Endothelial cell (in vitro differentiated cells): ENCODE results near the gene KCNMA1. TPM values are rescaled to one million over a fixed set of nuclear protein-coding genes. Genes with fewer than 3 reads are reported as not detected.

Experiments
- DNase-seq: peaks from one replicate; pipeline ENCODE4 v3.0.0; 2021; ENCODE audit warnings: low spot score
- H3K27ac Mint-ChIP-seq: one replicate; pipeline ENCODE4 v1.8.0; 2021; ENCODE audit warnings: mixed read lengths, inconsistent platforms; ENCODE audit not compliant: unreplicated experiment
- H3K27me3 Mint-ChIP-seq: one replicate; pipeline ENCODE4 v1.8.0; 2021; ENCODE audit warnings: mild to moderate bottlenecking, moderate library complexity, mixed read lengths, inconsistent platforms; ENCODE audit not compliant: unreplicated experiment
- H3K36me3 Mint-ChIP-seq: one replicate; pipeline ENCODE4 v1.8.0; 2021; ENCODE audit warnings: mild to moderate bottlenecking, low read depth, mixed read lengths, inconsistent platforms; ENCODE audit not compliant: unreplicated experiment
- H3K4me1 Mint-ChIP-seq: one replicate; pipeline ENCODE4 v1.8.0; 2021; ENCODE audit warnings: mild to moderate bottlenecking, mixed read lengths, inconsistent platforms; ENCODE audit not compliant: unreplicated experiment
- H3K4me3 Mint-ChIP-seq: one replicate; pipeline ENCODE4 v1.8.0; 2021; ENCODE audit warnings: mild to moderate bottlenecking, mixed read lengths, inconsistent platforms; ENCODE audit not compliant: unreplicated experiment
- H3K9me3 Mint-ChIP-seq: one replicate; pipeline ENCODE4 v1.8.0; 2021; ENCODE audit warnings: mixed read lengths, inconsistent platforms; ENCODE audit not compliant: unreplicated experiment
- CTCF ChIP-seq: fragments of 200-600 bp; sonication (generic); IDR thresholded peaks from one replicate; pipeline ENCODE4 v1.5.0; 2021; ENCODE audit warnings: antibody characterized with exemption; ENCODE audit not compliant: unreplicated experiment
- total RNA-seq: library from RNA; stranded (reverse); fragmentation: NEBNext Ultra II Directional; extraction: Animal tissue kit (Norgen Biotek cat#: 25700); gene quantifications from one replicate; pipeline ENCODE4 v1.2.1, GENCODE V29; 2021; ENCODE audit not compliant: unreplicated experiment

KCNMA1 gene
- total RNA-seq, 1 donor from 2014 or later = 5.1 TPM

GRCh38 chr10:77505431-77506334, 131.9 kb downstream of the KCNMA1 start:
- no peak overlapping the region for H3K27ac Mint-ChIP-seq
- no peak for DNase-seq
- H3K27me3 Mint-ChIP-seq = no peaks in the 10 kb centered on the region
- no peak overlapping the region for H3K4me3 Mint-ChIP-seq
- no peaks in the 10 kb centered on the region for H3K36me3 Mint-ChIP-seq
- TF ChIP-seq CTCF = no peak
- peaks cover 18% of the 10 kb centered on the region for H3K4me1 Mint-ChIP-seq
- no peaks in the 10 kb centered on the region for H3K9me3 Mint-ChIP-seq

- Mint-ChIP-seq H3K4me1 (peaks cover 18% of the 10 kb centered on the region), H3K27ac (no peak overlapping the region), H3K4me3 (no peak overlapping the region), H3K36me3 (no peaks in the 10 kb centered on the region), H3K27me3 (no peaks in the 10 kb centered on the region), H3K9me3 (no peaks in the 10 kb centered on the region)
- no peak for DNase-seq
- TF ChIP-seq CTCF = no peak
Observed at GRCh38 chr10:77504873-77505257, 132.7 kb downstream of the KCNMA1 start.

GRCh38 chr10:77504196-77504872, 133.3 kb downstream of the KCNMA1 start:
- DNase-seq = no peak
- Mint-ChIP-seq H3K4me3 (no peak overlapping the region), H3K27ac (no peak overlapping the region), H3K9me3 (no peaks in the 10 kb centered on the region), H3K4me1 (peaks cover 18% of the 10 kb centered on the region), H3K27me3 (no peaks in the 10 kb centered on the region), H3K36me3 (no peaks in the 10 kb centered on the region)
- no peak for TF ChIP-seq CTCF

- Mint-ChIP-seq H3K36me3 (no peaks in the 10 kb centered on the region), H3K27ac (no peak overlapping the region), H3K4me3 (no peak overlapping the region), H3K4me1 (peaks cover 11% of the 10 kb centered on the region), H3K9me3 (no peaks in the 10 kb centered on the region), H3K27me3 (no peaks in the 10 kb centered on the region)
- no peak for TF ChIP-seq CTCF
- DNase-seq = no peak
Observed at GRCh38 chr10:77501846-77502261, 135.8 kb downstream of the KCNMA1 start.
